Peyer's patch (tissue), 4 donors: ENCODE results near the gene PPFIA1.

Experiments
- CTCF ChIP-seq, 6 experiments: fragments of 450-650 bp in 4 of 6; fragments of 200-600 bp in 2 of 6; sonication (generic) in 1 of 6; IDR thresholded peaks; one replicate each; pipeline ENCODE4 v1.5.1; 2017 to 2019; ENCODE audit warnings: antibody characterized with exemption in 6 of 6, mild to moderate bottlenecking in 3 of 6, moderate library complexity in 1 of 6
- POLR2A ChIP-seq, 2 donors: fragments of 450-650 bp; IDR thresholded peaks; one replicate each; pipeline ENCODE4 v1.5.1; 2017; ENCODE audit warnings: antibody characterized with exemption in 2 of 2, mild to moderate bottlenecking in 2 of 2, moderate library complexity in 2 of 2

GRCh38 chr11:70364745-70365543 lies 94.5 kb downstream of the PPFIA1 start:
- TF ChIP-seq POLR2A (IDR thresholded peaks at IDR 0.05) (no peak), CTCF (IDR thresholded peaks at IDR 0.05) (no peak)
